Activated B cell treated with CpG ODN at 0.5 μM for 24 hours (primary cell): ENCODE data around the gene SGSM2. TPM values are rescaled to one million over a fixed set of nuclear protein-coding genes. Genes with fewer than 3 reads are reported as not detected.
A peak's percentile ranks its signal among the peaks of the same experiment; 100 is the strongest.
"Not testable (repeated sequence)": the region's sequence is repeated elsewhere in the genome, so short reads cannot be mapped to it uniquely, and the experiment has no call there.

Experiments used
- ATAC-seq: fragments of 200-7000 bp; cut with Tn5 transposase; one replicate; pipeline ENCODE4 v1.10.0; 2021; ENCODE audit warnings: low read depth, mild to moderate bottlenecking, moderate library complexity
- CTCF ChIA-PET: fragments of 350-600 bp; sonication (Branson Sonifier 250); formaldehyde crosslinking; loops from one replicate; lab custom pipeline; 2021; ENCODE audit warnings: antibody characterized with exemption; lab: Charles Lee
- POLR2A ChIA-PET: fragments of 350-600 bp; sonication (Branson Sonifier 250); formaldehyde crosslinking; loops from one replicate; lab custom pipeline; 2021; ENCODE audit warnings: antibody characterized with exemption; lab: Charles Lee
- DNase-seq: peaks from one replicate; pipeline ENCODE4 v3.0.0; 2022
- H3K27ac Mint-ChIP-seq: one replicate; pipeline ENCODE4 v1.8.0; 2020; ENCODE audit warnings: mixed read lengths
- H3K27me3 Mint-ChIP-seq: one replicate; pipeline ENCODE4 v1.8.0; 2021; ENCODE audit warnings: mixed read lengths
- H3K36me3 Mint-ChIP-seq: one replicate; pipeline ENCODE4 v1.8.0; 2021; ENCODE audit warnings: low read depth, mixed read lengths
- H3K4me1 Mint-ChIP-seq: one replicate; pipeline ENCODE4 v1.8.0; 2021; ENCODE audit warnings: mixed read lengths
- H3K4me3 Mint-ChIP-seq: one replicate; pipeline ENCODE4 v1.8.0; 2020; ENCODE audit warnings: mild to moderate bottlenecking, mixed read lengths
- H3K9me3 Mint-ChIP-seq: one replicate; pipeline ENCODE4 v1.8.0; 2020; ENCODE audit warnings: mixed read lengths
- intact Hi-C: fragments of 100-400 bp; cut with micrococcal nuclease; formaldehyde crosslinking; loops from one replicate; pipeline ENCODE4 v1.15.1; 2024
- total RNA-seq: library from RNA; stranded (reverse); gene quantifications from 2 replicates; pipeline ENCODE4 v1.2.3, GENCODE V29; 2022
- TF ChIP-seq, protein P1 (sequence below): fragments of 200-600 bp; IDR thresholded peaks from one replicate; pipeline ENCODE4 v1.8.0; 2022; ENCODE audit warnings: antibody characterized with exemption, mild to moderate bottlenecking

Gene SGSM2
- total RNA-seq, 1 donor from 2014 or later: 60.5 TPM

DNA sequence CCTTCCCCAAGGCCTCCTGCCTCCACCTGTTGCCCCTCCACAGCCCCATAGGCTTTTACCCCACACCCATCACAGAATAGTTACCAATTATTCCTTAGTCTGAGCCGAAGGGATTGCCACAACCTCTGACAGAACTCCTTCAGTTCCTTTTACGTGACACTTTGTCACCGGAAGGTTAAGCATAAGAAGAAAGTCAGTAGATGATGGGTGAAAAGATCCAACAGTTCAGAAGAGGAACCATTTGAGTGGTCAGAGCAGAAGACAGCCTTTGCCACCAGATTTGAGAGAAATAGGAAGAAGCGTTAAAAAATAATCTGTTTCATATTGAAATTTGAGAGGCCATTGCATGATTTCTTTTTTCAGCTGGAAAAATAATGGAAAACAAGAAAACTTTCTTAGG, 32.4 kb upstream of the SGSM2 start:
- peak overlapping the region; percentile 88 for H3K4me3 Mint-ChIP-seq
- TF ChIP-seq, protein P1, sequence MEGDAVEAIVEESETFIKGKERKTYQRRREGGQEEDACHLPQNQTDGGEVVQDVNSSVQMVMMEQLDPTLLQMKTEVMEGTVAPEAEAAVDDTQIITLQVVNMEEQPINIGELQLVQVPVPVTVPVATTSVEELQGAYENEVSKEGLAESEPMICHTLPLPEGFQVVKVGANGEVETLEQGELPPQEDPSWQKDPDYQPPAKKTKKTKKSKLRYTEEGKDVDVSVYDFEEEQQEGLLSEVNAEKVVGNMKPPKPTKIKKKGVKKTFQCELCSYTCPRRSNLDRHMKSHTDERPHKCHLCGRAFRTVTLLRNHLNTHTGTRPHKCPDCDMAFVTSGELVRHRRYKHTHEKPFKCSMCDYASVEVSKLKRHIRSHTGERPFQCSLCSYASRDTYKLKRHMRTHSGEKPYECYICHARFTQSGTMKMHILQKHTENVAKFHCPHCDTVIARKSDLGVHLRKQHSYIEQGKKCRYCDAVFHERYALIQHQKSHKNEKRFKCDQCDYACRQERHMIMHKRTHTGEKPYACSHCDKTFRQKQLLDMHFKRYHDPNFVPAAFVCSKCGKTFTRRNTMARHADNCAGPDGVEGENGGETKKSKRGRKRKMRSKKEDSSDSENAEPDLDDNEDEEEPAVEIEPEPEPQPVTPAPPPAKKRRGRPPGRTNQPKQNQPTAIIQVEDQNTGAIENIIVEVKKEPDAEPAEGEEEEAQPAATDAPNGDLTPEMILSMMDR: no peak
- ATAC-seq (no peak), DNase-seq (no peak)
- POLR2A ChIA-PET: interaction anchor here (0.8 to 3.5 kb wide), 2 partner anchors 31 to 81 kb away, joined by 3 to 25 read pairs; partner anchors contain the start of gene TSR1
- no peak overlapping the region for H3K27ac Mint-ChIP-seq
- peaks cover 7% of the 10 kb centered on the region for H3K36me3 Mint-ChIP-seq
- H3K27me3 Mint-ChIP-seq: no peaks in the 10 kb centered on the region
- H3K4me1 Mint-ChIP-seq: peaks cover 14% of the 10 kb centered on the region
- no peaks in the 10 kb centered on the region for H3K9me3 Mint-ChIP-seq
- CTCF ChIA-PET: interaction anchor here (2.5 kb wide), 1 partner anchor 48 kb away, joined by 8 read pairs; no protein-coding TSS in a partner anchor
- intact Hi-C loops: loop anchor here (5.0 kb wide), 1 partner anchor 1308 kb away; the partner anchor contains the start of gene TIMM22

GRCh38 chr17:2309338-2310154, 27.8 kb upstream of the SGSM2 start:
- Mint-ChIP-seq H3K36me3 (no peaks in the 10 kb centered on the region), H3K4me3 (no peak overlapping the region), H3K4me1 (peaks cover 4% of the 10 kb centered on the region), H3K27ac (no peak overlapping the region), H3K27me3 (no peaks in the 10 kb centered on the region), H3K9me3 (no peaks in the 10 kb centered on the region)
- TF ChIP-seq, protein P1: no peak
- intact Hi-C loops: no loop called here
- CTCF ChIA-PET: interaction anchor here (0.9 kb wide), 1 partner anchor 1759 kb away, joined by 3 read pairs; no protein-coding TSS in a partner anchor
- DNase-seq (no peak), ATAC-seq (no peak)
- POLR2A ChIA-PET: no interaction called here

- intact Hi-C loops: no loop called here
- no peak overlapping the region for H3K4me3 Mint-ChIP-seq
- DNase-seq: no peak
- ATAC-seq: no peak
- no peaks in the 10 kb centered on the region for H3K27me3 Mint-ChIP-seq
- TF ChIP-seq, protein P1: no peak
- H3K9me3 Mint-ChIP-seq: no peaks in the 10 kb centered on the region
- ChIA-PET POLR2A (no interaction called here), CTCF (interaction anchor here (1.1 kb wide), 1 partner anchor 14 kb away, joined by 3 read pairs; no protein-coding TSS in a partner anchor)
- H3K27ac Mint-ChIP-seq: no peak overlapping the region
- H3K4me1 Mint-ChIP-seq: no peaks in the 10 kb centered on the region
- no peaks in the 10 kb centered on the region for H3K36me3 Mint-ChIP-seq
Measured at GRCh38 chr17:2312736-2313135, 24.6 kb upstream of the SGSM2 start.

GRCh38 chr17:2316916-2317205, 20.4 kb upstream of the SGSM2 start:
- intact Hi-C loops, H3K4me1 Mint-ChIP-seq, H3K4me3 Mint-ChIP-seq, H3K27me3 Mint-ChIP-seq, CTCF ChIA-PET, DNase-seq, H3K9me3 Mint-ChIP-seq, ATAC-seq, H3K27ac Mint-ChIP-seq, H3K36me3 Mint-ChIP-seq: not testable (repeated sequence)
- POLR2A ChIA-PET: interaction anchor here (0.7 kb wide), 2 partner anchors 99 to 100 kb away, joined by 4 to 9 read pairs; no protein-coding TSS in a partner anchor

- DNase-seq (no peak), ATAC-seq (no peak)
- POLR2A ChIA-PET: interaction anchor here (0.7 kb wide), 2 partner anchors 14 to 101 kb away, joined by 7 to 9 read pairs; no protein-coding TSS in a partner anchor
- Mint-ChIP-seq H3K9me3 (no peaks in the 10 kb centered on the region), H3K27me3 (no peaks in the 10 kb centered on the region), H3K4me3 (no peak overlapping the region), H3K36me3 (peaks cover 15% of the 10 kb centered on the region), H3K27ac (no peak overlapping the region), H3K4me1 (no peaks in the 10 kb centered on the region)
- CTCF ChIA-PET: interaction anchor here (0.6 kb wide), 1 partner anchor 406 kb away, joined by 3 read pairs; no protein-coding TSS in a partner anchor
- intact Hi-C loops: no loop called here
- TF ChIP-seq, protein P1: no peak
Measured at GRCh38 chr17:2317796-2318195, 19.5 kb upstream of the SGSM2 start.
